Measurements from ENCODE around the gene PTTG1IP.

PTTG1IP gene

GRCh38 chr21:44903050-44903685 lies 29.7 kb upstream of the PTTG1IP start:
- Histone ChIP-seq H3F3A (ENCODE audit: control insufficient read depth, insufficient read depth) (no peaks in the 10 kb centered on the region), H3K4me2 (ENCODE audit: low read length) (no peak overlapping the region), H3K27me3 (ENCODE audit: control insufficient read depth, low read length) (peaks cover 11% of the 10 kb centered on the region), H3K27ac (ENCODE audit: low read depth, low read length) (no peak overlapping the region), H3K9me3 (ENCODE audit: control insufficient read depth, insufficient read depth, low read length) (peaks cover 11% of the 10 kb centered on the region), H3K9me2 (replicated peaks; ENCODE audit: control insufficient read depth, low read length) (no peaks in the 10 kb centered on the region), H3K79me2 (ENCODE audit: control insufficient read depth, low read length) (no peaks in the 10 kb centered on the region), H4K20me1 (ENCODE audit: control insufficient read depth, insufficient read depth, low read depth, low read length) (no peaks in the 10 kb centered on the region), H3K4me3 (ENCODE audit: low read length) (no peak overlapping the region), H3K4me1 (ENCODE audit: control insufficient read depth, low read length) (no peaks in the 10 kb centered on the region), H3K36me3 (ENCODE audit: control insufficient read depth, low read length) (no peaks in the 10 kb centered on the region)
- TF ChIP-seq EZH2phosphoT487 (IDR thresholded peaks at IDR 0.05; ENCODE audit: borderline replicate concordance, low read length): no peak

GRCh38 chr21:44902268-44903049 lies 29.0 kb upstream of the PTTG1IP start:
- Histone ChIP-seq H3F3A (ENCODE audit: control insufficient read depth, insufficient read depth) (no peaks in the 10 kb centered on the region), H3K4me2 (ENCODE audit: low read length) (no peak overlapping the region), H3K27me3 (ENCODE audit: control insufficient read depth, low read length) (peaks cover 5% of the 10 kb centered on the region), H4K20me1 (ENCODE audit: control insufficient read depth, insufficient read depth, low read depth, low read length) (no peaks in the 10 kb centered on the region), H3K27ac (ENCODE audit: low read depth, low read length) (no peak overlapping the region), H3K36me3 (ENCODE audit: control insufficient read depth, low read length) (no peaks in the 10 kb centered on the region), H3K4me3 (ENCODE audit: low read length) (no peak overlapping the region), H3K9me2 (replicated peaks; ENCODE audit: control insufficient read depth, low read length) (no peaks in the 10 kb centered on the region), H3K4me1 (ENCODE audit: control insufficient read depth, low read length) (no peaks in the 10 kb centered on the region), H3K9me3 (ENCODE audit: control insufficient read depth, insufficient read depth, low read length) (peaks cover 11% of the 10 kb centered on the region), H3K79me2 (ENCODE audit: control insufficient read depth, low read length) (no peaks in the 10 kb centered on the region)
- TF ChIP-seq, protein P1, sequence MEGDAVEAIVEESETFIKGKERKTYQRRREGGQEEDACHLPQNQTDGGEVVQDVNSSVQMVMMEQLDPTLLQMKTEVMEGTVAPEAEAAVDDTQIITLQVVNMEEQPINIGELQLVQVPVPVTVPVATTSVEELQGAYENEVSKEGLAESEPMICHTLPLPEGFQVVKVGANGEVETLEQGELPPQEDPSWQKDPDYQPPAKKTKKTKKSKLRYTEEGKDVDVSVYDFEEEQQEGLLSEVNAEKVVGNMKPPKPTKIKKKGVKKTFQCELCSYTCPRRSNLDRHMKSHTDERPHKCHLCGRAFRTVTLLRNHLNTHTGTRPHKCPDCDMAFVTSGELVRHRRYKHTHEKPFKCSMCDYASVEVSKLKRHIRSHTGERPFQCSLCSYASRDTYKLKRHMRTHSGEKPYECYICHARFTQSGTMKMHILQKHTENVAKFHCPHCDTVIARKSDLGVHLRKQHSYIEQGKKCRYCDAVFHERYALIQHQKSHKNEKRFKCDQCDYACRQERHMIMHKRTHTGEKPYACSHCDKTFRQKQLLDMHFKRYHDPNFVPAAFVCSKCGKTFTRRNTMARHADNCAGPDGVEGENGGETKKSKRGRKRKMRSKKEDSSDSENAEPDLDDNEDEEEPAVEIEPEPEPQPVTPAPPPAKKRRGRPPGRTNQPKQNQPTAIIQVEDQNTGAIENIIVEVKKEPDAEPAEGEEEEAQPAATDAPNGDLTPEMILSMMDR (IDR thresholded peaks at IDR 0.05; ENCODE audit: low read depth, low read length, poor library complexity, severe bottlenecking): no peak
- TF ChIP-seq EZH2phosphoT487 (IDR thresholded peaks at IDR 0.05; ENCODE audit: borderline replicate concordance, low read length): no peak

- Histone ChIP-seq H3K4me3 (ENCODE audit: low read length) (no peak overlapping the region), H3K4me2 (ENCODE audit: low read length) (no peak overlapping the region), H3F3A (ENCODE audit: control insufficient read depth, insufficient read depth) (no peaks in the 10 kb centered on the region), H4K20me1 (ENCODE audit: control insufficient read depth, insufficient read depth, low read depth, low read length) (no peaks in the 10 kb centered on the region), H3K9me3 (ENCODE audit: control insufficient read depth, insufficient read depth, low read length) (peaks cover 11% of the 10 kb centered on the region), H3K79me2 (ENCODE audit: control insufficient read depth, low read length) (no peaks in the 10 kb centered on the region), H3K36me3 (ENCODE audit: control insufficient read depth, low read length) (no peaks in the 10 kb centered on the region), H3K9me2 (replicated peaks; ENCODE audit: control insufficient read depth, low read length) (no peaks in the 10 kb centered on the region), H3K27ac (ENCODE audit: low read depth, low read length) (no peak overlapping the region), H3K4me1 (ENCODE audit: control insufficient read depth, low read length) (no peaks in the 10 kb centered on the region), H3K27me3 (ENCODE audit: control insufficient read depth, low read length) (no peaks in the 10 kb centered on the region)
- TF ChIP-seq, protein P1 (IDR thresholded peaks at IDR 0.05; ENCODE audit: low read depth, low read length, poor library complexity, severe bottlenecking): no peak
- no peak for TF ChIP-seq EZH2phosphoT487 (IDR thresholded peaks at IDR 0.05; ENCODE audit: borderline replicate concordance, low read length)
These were observed 28.0 kb upstream of the PTTG1IP start for GRCh38 chr21:44901391-44902074.
